ENCODE measurements around the gene DNAJC4.

The DNAJC4 gene

DNA sequence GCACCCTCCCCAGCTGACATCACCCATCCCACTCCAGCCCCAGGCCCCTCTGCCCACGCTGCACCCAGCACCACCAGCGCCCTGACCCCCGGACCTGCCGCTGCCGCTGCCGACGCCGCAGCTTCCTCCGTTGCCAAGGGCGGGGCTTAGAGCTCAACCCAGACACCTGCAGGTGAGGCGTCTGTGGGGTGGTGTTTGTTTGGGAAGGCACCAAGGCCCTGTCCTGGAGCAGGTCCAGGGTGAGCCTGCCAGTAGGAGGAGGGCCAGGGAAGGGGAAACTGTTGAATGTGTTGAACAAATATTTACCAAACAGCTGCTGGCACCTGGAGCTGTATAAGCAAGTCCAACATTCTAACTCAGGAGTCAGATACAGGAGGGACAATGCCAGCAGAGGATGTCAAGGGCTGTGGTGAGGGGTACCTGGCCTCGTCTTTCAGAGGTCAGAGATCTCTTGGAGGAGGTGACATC is 7.2 kb downstream of the DNAJC4 start:
- TF ChIP-seq, protein P1, sequence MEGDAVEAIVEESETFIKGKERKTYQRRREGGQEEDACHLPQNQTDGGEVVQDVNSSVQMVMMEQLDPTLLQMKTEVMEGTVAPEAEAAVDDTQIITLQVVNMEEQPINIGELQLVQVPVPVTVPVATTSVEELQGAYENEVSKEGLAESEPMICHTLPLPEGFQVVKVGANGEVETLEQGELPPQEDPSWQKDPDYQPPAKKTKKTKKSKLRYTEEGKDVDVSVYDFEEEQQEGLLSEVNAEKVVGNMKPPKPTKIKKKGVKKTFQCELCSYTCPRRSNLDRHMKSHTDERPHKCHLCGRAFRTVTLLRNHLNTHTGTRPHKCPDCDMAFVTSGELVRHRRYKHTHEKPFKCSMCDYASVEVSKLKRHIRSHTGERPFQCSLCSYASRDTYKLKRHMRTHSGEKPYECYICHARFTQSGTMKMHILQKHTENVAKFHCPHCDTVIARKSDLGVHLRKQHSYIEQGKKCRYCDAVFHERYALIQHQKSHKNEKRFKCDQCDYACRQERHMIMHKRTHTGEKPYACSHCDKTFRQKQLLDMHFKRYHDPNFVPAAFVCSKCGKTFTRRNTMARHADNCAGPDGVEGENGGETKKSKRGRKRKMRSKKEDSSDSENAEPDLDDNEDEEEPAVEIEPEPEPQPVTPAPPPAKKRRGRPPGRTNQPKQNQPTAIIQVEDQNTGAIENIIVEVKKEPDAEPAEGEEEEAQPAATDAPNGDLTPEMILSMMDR (conservative IDR thresholded peaks at IDR 0.05), result no peak
- no peak for TF ChIP-seq ZFX (IDR thresholded peaks at IDR 0.05)
- peak overlapping the region; percentile 35; the same call in 1 of the 2 replicates for H3K27ac ChIP-seq

DNA sequence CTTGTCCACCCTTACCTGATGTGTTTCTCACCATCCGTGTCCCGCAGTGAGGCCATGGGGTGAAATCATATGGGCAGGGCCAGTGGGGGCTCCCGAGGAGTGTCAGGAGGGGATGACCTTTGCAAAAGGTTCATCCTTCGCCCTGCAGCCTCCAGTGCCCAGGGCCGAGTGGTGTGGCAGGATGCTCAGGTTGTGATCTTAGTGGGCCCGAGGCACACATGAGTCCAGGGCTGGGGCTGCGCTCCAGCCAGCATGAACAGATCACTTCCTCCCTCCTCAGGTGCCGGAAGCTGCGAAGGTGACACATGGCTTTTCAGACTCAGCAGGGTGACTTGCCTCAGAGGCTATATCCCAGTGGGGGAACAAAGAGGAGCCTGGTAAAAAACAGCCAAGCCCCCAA is 7.7 kb downstream of the DNAJC4 start:
- H3K27ac ChIP-seq, result peak overlapping the region; percentile 35; the same call in 1 of the 2 replicates
- TF ChIP-seq, protein P1 (conservative IDR thresholded peaks at IDR 0.05), result no peak
- TF ChIP-seq ZFX (IDR thresholded peaks at IDR 0.05), result no peak

DNA sequence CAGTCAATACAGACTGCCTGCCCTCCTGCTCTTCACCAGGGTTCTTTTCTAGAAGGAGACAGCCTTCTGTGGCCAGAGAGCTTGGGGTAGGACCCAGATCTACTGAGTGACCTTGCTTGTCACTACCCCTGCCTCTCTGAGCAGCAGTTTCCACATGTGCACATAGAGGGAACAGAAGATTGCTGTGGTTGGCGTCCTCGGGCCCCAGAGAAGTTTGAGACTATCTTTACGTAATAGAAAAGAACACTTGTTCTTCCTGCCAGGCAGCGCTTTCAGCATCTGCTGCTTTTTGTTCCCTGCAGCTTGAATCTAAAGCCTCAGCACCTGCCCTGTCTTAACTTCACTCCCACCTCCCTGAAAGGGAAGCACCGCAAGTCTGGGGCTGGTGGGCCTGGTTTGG is 8.7 kb downstream of the DNAJC4 start:
- TF ChIP-seq ZFX (IDR thresholded peaks at IDR 0.05), result no peak
- TF ChIP-seq, protein P1 (conservative IDR thresholded peaks at IDR 0.05), result no peak
- H3K27ac ChIP-seq, result no peak overlapping the region

DNA sequence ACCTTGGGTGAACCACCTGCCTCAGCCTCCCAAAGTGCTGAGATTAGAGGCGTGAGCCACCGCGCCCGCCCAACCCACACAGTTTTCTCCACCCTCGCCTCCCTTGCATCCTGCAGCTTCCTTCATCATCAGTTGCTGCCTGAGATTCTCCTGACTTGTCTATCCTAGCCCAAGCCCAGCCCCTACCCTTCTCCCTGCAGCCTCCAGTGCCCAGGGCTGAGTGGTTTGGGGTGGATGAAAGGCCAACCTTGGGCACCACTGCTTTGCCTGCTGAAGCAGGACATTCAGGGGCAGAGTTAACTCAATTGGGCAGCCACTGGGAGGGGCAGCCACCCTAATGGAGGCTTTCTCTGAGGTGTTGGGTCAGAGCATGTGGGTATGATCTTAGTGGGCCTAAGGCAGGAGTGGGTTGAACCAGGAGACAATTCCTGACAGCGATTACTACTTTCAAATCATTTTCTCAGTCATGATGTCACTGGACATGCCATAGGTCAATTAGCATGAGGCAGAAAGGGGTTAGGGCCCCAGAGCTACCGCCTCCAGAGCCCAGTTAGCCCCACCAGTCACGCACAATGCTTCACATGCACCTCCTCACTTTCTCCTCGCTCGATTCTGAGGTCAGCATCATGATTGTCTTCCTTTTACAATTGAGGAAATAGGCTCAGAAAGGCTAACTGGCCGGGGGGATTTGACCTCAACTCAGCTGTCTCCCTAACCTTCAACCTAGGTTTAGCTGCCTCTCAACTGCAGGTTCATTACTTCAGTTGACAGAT is 9.5 kb downstream of the DNAJC4 start:
- TF ChIP-seq, protein P1 (conservative IDR thresholded peaks at IDR 0.05), result no peak
- TF ChIP-seq ZFX (IDR thresholded peaks at IDR 0.05), result no peak
- H3K27ac ChIP-seq, result peak overlapping the region; percentile 86

DNA sequence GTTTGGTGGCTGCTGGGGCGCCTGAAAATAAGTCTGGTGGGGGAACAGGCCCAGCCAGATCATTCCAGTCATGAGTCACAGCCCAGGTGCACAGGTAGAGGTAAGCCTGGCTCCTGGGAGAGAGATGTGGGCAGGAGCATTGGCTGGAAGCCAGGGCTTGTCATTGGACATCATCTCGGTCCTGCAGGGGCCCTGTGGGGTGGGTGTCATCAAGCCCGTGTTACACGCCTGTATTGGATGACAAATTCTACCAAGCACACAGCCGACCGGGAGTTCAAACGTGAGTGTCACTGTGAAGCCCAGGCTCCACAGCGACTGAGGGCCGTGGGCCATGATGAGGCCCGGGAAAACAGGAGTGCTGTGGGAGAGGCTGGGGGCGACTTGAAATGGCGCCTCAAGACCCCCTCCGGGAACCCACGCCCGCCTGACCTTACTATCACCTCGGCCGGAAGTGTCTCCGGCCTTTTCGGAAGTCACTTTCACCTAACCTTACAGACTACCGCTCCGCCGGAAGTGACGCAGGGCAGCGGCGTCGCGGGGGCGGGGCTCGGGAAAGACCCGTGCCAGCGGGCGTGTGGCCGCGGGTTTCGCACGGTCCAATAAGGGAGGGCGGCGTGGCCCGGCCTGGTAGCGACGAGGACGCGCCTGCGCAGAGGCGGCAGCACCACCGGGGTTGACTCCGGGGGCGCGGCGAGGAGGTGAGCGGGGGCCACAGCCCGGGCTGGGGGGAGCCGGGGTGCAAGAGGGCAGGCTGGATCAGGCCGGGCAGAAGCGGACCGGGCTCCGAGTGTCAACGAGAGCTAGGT is 10.3 kb downstream of the DNAJC4 start, which contains the start of gene FKBP2:
TSS of gene FKBP2 (plus strand) at position 661 of the 806 bp plus-strand sequence. CDS start 1,293 bp downstream, outside the sequence.
- H3K27ac ChIP-seq, result peak within 1 kb of the TSS; percentile 86
- TF ChIP-seq, protein P1 (conservative IDR thresholded peaks at IDR 0.05), result no peak
- TF ChIP-seq ZFX (IDR thresholded peaks at IDR 0.05), result no peak

DNA sequence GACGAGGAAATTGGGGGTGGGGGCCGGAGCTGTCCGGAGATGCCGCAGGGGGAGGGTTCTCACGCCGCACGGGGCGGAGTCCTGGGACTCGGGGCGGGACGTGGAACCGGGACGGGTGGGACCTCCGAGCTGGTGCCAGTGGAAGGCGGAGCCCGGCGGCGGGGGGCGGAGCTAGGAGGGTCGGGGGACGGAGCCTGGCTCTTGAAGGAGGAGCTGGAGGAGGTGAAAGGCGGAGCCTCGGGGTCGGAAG is 10.8 kb downstream of the DNAJC4 start:
- peak overlapping the region; percentile 86 for H3K27ac ChIP-seq
- TF ChIP-seq, protein P1 (conservative IDR thresholded peaks at IDR 0.05), result no peak
- no peak for TF ChIP-seq ZFX (IDR thresholded peaks at IDR 0.05)
